Germinal center (tissue), 1 donor: ENCODE results near the gene SOST.

Experiments
- DNase-seq: peaks from one replicate; pipeline ENCODE4 v3.0.0; 2012; ENCODE audit warnings: mixed read lengths, low spot score

SOST gene

DNA sequence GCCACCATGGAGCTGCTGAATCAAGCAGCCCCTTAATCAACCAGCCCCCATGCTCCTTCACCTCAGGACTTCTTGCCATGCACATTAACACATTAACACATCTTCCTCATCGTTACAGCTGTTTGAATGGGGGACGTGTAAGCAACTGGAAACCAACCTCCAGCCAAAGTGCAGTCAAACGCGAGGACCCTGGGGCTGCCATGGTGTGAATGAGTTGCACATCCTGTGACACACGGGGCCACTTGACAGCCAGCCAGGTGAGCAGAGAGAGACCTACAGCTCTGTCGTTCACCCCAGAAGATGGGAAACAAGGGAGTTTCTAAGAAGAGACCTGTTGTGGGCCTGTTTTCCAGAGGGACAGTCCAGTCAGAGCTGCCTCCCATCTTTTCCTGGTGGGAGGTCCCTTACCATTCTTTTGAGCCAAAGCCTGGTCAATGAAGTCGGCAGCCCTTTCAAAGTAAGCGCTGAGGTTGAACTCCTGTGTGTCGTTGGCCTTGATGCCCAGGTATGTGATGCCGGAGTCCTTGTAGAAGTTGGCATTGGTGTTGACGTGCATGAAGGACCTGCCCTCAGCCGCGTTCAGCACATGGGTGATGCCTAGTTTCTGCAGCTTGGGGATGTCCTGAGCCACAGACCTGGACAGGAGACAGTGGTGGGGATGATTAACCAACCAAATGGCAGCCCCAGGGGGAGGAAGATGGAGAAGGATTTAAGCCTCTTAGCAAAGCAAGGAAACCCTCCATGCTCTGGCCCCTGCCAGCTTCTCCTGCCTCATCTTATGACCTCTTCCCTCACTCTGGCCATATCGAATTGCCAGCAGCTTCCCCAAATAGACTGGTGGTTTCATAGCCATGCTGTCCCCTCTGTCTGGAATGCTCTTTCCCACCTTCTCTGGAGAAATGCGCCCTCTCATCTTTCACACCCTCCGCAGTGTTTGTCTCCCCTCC is 16.0 kb upstream of the SOST start:
- no peak for DNase-seq

DNA sequence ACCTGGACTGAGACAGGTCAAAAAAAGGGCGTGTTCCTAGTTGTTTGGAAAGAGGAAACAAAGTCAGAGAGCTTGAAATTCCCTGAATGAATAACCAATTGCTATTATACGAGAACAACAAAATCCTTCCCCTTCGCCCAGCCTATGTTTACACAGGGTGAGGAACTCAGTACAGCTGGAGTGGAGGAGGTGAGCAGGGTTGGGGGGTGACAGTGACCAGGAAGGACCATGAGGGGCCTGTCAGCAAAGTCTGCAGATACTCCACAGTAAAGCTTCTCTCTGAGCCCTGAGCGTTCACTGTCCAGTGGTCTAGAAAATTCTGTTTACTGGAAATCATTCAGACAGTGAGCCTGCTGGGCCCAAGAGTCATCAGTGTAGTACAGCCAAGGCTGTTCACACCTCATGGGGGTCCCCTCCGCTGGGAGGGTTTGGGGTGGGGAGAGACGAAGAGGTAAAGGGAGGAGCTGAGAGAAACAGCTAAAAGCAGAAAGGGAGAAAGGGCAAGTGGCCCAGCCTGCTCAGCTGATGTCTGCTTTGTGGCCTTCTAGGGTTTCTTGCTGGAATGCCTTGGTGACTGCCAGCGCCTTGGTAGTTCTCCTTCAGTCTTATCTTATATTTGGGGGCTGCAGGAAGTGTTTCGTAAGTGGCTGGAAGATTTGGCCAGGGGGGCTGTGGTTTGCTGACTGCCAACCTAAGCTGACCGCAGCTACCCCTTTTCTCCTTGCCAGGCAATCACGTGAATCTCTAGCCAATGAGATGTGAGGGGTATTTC is 14.5 kb upstream of the SOST start:
- DNase-seq: no peak

DNA sequence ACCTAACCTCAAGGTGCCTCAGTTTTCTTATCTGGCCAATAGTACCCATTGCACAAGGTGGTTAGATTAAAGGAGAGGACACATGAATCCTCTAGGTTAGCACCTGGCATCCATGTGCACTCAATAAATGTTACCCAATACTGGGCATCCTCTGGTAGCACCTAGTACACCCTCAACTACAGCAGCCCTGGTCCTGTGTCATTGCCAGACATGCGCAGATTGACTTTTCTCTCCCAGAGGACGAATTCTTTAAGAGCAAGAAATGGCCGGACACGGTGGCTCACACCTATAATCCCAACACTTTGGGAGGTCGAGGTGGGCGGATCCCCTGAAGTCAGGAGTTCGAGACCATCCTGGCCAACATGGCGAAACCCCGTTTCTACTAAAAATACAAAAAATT is 12.9 kb upstream of the SOST start:
- DNase-seq: no peak

DNA sequence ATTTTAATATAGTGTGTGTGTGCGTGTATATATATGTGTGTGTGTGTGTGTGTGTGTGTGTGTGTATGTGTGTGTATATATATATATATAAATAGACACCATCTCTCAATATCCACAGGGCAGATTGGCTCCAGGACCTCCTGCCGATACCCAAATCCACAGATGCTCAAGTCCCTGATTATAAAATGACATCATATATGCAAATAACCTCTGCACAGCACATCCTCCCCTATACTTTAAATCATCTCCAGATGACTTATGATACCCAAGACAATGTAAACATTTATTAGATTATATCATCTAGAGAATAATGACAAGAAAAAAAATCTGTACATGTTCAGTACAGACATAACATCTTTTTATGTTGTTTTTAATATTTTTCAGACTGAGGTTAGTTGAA is 12.4 kb upstream of the SOST start:
- DNase-seq: no peak

DNA sequence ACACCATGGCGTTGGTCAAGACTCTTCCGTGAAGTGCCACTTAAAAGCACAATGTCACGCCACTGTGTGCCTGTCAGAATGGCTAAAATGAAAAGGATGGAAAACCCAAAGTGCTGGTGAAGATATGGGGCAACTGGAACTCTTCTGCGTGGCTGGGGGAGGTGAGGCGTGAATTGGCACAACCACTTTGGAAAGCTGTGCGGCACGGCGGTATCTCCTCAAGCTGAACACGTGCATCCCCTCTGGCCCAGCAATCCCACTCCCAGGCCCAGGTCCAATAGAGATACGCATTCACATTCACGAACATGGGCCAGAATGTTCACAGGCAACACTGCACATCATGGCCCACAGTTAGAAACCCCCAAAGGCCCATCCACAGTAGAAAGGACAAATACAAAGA is 11.3 kb upstream of the SOST start:
- DNase-seq: no peak

DNA sequence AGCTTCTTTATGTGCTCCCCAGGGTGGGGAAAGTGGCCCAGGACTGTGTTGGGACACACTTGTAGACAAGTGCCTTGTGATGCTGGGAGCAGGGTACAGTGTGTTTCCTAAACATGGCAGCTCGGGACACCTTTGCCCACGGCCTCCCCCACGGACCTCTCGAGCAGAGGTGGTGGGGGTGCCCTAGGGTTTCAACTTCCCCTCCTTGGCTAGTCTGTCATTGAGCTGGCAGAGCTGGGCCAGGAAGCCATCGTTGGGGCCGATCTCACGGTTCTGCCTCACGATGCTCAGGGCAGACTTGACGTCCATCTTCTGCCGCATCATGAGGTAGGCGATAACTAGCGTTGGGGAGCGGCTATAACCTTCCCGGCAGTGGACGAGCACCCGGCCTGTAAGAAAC is 10.8 kb upstream of the SOST start:
- DNase-seq: no peak

DNA sequence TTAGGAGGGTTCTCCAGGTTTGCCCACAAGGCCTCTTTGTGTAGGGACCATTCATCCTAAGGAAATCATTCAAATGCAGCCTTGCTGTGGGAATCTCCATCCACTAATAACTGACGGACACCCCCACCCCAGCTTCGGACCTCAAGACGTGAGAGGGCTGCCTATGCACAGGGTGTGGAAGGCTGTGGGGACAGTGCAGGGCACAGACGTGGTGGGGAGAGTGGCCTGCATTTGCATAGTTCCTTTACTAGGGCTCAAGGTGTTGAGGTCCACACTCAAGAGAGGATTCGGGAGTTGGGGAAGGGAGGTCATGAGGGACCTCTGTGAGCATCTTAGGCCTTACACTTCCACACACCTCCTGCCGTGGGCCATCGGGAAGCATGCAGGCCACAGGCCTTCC is 10.4 kb upstream of the SOST start:
- no peak for DNase-seq

DNA sequence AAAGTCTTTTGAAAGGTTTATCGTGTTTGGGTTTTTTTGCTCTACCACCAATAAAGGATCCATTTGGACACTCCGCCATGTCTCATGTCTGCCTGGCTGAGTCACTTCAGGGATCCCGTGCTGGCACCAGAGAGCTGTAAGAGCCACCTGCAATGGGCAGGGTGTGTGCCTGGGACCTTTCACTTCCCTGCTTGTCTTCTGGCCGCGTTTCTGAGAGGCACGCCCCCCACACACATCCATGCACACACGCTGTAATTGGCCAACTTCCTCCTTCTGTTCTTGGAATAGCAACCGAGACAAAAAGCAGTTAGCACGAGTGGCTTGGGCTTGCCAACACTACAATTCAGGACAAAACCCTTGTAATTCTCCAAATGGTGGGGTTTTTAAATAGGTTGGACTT is 9.8 kb upstream of the SOST start:
- peak; percentile 53 for DNase-seq

DNA sequence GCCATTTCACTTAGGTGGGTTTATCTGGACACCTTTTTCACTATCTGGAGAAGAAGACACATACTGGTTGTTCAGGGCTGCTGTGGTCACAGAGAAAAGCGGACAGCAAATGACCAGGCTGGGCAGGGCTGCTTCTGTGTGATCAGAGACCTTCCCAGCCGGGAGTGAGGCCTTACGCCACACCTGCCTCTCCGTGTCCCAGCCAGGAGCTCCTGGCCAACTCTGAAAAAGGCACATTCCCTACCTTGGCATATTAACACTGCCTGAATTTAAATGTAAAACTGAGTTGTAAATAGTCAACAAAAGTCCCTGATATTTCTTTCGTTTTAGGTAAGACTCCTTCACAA is 9.1 kb upstream of the SOST start:
- DNase-seq: no peak

DNA sequence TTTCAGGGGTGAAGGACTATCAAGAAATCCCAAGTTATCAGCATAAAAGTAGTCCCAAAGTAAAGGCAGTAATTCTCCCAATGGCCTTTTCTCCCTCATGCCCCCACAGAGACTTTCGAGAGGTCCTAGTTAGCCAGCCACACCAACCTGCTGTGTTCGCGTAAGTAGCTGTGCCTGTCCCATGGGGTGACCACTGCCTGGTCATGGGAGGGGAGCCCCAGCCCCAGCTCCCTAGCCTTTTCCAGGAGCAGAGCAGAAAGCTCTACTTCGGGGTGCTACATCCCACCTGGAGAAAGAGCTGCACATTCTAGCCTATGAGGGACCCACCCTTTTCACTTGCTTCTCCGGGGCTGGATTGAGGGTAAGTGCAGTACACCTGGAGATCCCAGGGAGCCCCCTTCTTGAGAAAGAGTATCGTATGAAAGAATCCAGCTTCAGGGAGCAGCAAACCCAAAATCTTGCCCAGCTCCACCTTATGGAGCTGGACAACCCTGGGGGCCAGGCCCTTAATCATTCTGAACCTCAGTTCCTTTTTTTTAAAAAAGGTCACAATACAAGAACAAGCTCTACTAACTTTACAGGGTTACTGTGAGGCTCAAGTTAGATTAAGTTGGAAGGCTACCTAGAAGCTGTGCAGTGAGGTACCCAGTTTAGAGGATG is 8.6 kb upstream of the SOST start:
- no peak for DNase-seq

DNA sequence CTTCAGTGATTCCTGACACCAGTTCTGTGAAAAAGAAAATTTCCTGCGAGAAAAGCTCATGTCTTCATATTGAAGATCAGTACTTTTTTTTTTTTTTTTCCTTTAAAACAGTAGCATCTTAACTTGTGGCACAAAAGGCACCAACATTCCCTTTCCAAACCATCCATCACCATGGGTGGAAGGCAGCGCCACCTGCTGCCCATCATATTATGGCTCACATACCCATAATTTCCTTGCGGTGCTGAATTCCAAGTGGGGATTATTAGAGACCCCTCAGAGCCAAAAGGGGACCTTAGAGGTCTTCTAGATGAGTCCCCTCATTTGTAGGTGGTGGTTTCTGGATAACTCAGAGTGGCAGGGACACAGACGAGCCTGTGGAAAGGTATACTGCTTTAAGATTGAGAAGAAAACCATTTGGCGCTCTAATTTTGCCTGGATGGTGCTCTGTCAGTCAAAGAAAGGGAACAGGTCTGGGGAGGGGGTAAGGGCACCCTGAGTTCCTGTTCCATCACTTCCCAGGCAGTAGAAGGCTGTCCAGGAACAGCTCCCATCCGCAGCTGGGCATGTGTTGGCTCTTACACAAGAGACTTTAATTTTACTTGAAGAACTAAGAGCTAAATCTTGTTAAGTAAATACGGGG is 7.9 kb upstream of the SOST start:
- DNase-seq: peak; percentile 49

DNA sequence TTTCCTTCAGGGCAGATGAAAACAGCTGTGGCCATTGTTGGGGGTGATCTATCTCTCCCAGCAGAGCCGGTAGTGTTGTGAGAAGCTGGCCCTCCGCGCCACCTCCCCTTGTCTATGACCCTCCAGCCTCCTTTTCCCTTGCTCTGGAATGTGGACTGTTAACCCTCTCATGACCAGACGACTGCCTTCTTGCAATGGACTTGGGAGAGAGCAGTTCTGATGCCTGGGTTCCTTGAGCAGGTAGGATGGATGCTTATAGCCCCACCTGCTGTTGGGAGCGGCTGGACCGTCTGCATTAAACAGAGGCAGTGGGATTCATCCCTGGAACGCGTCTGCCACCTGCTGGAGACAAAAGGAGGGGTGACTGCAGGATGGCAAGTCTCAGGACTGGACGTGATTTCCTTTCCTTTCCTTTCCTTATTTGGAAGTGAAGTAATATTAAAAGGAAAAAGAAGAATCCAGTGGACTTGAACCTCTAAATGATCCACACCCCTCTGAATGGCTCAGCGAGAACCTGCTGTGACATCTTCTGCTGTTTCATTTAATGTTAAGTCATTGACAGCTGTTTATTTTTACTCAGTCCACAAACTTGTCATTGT is 1.8 kb upstream of the SOST start:
- DNase-seq: peak; percentile 85

DNA sequence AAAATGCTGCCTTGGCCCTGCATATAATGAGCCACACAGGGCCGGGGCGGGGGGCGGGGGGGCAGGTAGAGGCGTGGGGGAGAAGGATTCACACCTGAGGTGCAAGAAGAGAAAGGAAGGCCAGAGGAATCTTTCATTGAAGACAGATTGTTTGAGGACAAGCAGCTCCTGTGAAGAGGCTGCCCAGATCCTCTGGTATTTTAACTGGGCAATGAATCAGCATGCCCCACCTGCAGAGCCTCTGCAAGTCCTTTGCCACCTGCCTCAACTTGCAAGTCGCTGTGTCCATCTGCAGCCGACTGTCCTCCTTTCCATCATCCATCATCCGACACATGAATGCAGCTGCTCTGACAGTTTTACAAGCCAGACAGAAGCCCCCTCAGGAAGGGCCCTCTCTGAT is 1.2 kb upstream of the SOST start:
- DNase-seq: no peak

DNA sequence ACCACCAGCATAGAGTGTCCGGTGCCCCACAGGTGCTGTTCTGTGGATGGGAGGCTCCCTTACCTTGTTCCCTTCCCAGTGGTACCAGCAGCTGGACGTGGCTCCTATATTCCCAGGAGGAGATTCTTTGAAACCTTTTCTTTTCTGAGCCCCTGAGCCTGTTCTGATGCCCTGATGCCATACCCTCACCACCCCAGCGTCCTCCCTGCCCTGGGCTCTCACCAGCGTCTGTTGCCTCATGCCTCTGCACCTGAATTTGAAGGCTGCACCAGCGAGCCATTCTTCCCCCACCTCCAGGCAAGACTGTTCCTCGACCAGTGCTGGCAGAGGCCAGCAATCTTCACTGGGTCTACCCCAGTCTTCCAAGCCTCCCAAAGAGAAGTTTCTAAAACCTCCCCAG is 505 bp downstream of the SOST start:
- no peak for DNase-seq

DNA sequence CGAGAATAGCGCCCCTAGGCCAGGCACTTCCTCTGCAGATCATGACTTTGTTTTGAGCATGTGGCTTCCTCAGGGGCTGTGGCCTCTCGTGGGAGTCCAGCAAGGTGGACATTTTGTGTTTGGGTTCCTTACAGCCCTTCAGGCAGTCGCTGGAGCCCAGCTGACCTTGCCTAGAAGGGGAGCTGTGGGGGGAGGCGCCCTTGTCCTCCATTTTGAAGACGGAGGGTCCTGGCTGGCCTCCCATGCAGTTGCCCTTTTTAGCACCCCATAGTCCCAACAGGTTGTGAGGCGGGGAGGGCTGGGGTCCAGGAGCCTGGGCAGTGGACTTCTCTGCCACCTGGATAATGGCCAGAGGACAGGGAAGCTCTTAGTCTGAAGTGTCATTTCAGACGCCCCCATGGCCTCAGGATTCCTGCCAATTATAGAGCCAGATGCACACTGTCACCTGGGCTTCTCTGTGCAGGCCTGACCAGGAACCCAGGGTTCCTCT is 1.4 kb downstream of the SOST start:
- no peak for DNase-seq

DNA sequence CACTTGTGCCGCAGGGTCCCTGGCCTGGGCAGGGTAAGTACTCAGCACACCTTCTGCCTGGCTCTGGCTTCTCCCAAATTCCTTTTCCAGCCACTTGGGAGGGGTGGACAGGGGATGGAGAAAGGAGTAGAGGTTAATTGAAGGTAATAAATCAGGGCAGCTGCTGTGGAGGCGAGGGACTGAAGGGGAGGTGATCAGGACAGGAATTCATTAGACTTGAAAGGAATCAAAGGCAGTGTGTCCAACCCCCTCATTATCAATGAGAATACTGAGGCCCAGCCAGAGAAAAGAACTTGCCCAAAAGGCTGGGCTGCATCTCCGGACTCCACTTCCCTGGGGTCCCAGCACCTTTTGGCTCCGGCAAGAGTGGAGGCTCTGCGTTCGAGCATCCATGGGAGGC is 2.4 kb downstream of the SOST start:
- no peak for DNase-seq

DNA sequence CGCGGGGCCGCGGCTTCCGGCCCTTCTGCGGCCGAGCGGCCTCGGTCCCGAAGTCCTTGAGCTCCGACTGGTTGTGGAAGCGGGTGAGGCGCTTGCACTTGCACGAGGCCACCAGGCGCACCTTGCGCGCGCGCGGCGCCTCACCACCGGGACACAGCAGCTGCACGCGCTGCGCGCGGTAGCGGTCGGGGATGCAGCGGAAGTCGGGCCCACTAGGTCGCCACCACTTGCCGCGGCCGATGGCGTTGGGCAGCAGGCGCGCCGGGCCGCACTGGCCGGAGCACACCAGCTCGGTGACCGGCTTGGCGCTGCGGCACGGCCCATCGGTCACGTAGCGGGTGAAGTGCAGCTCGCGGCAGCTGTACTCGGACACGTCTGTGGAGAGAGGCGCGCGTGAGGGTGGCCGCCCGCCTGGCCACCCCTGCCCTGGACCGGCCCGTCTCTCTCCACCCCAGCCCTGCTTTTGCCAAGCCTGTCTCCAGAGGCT is 3.2 kb downstream of the SOST start:
- no peak for DNase-seq

DNA sequence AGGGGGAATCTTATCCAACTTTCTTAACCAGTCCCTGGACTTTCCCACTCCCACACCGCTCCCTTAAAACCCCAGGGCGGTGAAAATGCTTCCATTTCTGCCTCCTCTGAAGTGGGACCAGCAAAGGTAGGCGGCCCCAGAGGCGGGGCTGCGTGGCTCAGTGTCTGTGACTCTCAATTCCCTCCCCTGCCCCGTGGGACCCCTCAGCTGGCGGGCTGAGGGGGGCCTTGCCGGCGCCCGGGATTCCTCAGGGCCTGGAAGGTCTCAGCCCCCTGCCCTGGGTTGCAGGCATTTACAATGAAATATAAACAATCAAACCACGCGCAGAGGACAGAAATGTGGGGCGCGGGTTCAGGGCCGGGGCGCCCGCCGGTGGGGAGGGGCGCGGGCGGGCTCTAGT is 3.6 kb downstream of the SOST start:
- DNase-seq: no peak

DNA sequence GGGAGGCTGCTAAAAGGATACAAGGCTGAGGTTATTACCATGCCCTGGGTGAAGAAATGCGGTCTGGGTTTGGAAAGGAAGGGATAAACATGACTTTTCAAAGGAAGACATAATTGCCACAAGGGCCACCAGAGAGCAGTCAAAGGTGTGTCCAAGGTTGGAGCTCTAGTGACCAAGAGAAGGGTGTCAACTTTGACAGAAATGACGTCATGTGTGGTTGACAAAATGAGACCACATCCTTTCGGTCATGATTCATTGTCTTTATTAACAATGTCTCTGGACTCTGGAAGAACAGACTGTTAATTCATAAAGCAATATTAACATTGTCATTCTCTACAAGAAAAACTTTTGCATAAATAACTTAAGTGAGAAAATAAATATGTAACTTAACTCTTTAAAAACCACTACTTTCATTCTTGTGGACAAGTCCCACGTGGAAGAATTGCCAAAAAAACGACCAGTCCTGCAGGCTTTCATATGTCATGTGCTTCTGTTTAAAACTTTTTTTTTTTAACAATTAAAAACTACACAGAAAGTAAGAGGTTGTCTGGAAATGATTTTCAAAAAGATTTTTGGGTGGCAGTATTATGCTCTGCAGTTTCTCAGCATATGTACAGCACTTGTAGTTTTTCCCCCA is 5.0 kb downstream of the SOST start:
- no peak for DNase-seq

DNA sequence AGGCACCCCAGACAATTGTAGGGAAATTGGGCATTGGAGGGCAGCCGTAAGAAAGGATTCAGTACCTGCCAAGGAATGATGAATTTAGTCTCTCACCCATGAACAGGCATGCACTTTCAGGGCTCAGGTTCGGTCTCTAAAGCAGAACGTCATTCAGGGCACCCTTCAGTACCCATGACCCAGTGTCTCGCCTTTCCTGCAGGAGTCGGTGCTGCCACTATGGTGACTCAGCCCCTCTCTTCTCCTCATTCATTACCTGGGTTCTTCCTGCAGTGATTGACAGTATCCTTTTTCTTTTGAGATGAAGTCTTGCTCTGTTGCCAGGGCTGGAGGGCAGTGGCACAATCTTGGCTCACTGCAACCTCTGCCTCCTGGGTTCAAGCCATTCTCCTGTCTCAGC is 8.4 kb downstream of the SOST start:
- DNase-seq: no peak

DNA sequence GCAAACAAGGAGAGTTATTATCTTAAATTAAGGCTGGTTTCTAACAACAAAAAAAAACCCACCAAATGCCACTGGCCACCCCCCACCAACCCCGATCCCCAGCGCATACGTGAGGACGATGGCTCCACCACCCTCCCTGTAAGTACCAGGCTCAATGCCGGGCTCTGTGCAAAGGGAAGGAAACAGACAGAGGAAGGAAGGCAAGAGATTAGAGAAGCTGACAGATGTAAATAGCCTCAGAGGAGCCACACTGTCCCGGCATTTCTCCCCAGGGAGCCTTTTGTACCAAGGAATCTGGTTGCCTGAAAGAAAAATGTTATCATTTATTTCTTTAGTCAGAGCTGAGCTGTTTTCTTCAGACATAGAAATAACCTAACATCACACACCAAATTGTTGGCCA is 13.1 kb downstream of the SOST start:
- no peak for DNase-seq
